Hematopoietic multipotent progenitor cell treated with erythropoietin and hydrocortisone succinate and interleukin-3 and kit ligand, for 17 days (in vitro differentiated cells): ENCODE results near the gene FNDC11.

ENCODE experiments used
- DNase-seq: peaks from one replicate; pipeline ENCODE4 v3.0.0-alpha.2; 2015; ENCODE audit warnings: low spot score

FNDC11 gene

GRCh38 chr20:63582382-63583063, 28.6 kb downstream of the FNDC11 start:
- no peak for DNase-seq

- no peak for DNase-seq
Measured at GRCh38 chr20:63585616-63586565, 31.9 kb downstream of the FNDC11 start.

- DNase-seq: no peak
Measured at GRCh38 chr20:63586797-63587196, 32.8 kb downstream of the FNDC11 start.

- no peak for DNase-seq
Measured at GRCh38 chr20:63587256-63587655, 33.3 kb downstream of the FNDC11 start.

DNA sequence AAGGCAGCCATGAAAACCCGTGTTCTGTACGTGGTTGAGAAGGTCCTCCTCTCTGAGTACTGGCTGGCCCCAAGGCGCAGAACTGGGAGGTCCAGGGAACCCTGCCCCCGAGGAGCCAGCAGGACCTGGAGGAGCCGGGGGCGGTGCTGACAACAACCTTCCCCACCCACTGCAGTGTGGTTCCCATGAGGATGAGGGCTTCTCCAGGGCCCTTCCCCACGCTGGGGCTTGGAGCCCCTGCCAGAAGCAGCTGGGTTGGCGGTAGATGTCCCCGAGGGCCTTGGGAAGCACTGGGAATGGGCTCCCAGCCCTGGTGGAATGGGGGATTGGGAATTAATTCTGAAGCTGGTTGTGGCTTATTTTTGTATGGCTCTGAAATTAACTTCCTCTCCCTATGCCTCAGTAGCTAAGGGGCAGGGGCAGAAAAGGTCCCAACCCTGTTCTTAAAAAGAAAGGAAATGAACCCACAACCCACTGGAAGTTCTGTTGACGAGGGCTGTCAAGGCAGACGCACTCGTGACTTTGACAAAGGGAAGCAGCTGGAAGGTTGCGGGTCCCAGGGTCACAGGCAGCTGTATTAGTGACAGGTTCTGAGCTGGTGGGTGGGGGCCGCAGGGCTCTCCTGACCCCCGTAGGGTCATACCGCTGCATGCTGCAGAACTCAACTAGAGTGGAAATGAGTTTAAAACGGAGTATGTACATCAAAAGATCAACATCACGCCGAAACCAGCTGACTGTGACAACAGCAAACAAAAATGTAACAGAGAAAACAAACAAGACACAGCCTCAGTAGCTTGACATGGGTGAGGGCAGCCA, 34.0 kb downstream of the FNDC11 start:
- no peak for DNase-seq

DNA sequence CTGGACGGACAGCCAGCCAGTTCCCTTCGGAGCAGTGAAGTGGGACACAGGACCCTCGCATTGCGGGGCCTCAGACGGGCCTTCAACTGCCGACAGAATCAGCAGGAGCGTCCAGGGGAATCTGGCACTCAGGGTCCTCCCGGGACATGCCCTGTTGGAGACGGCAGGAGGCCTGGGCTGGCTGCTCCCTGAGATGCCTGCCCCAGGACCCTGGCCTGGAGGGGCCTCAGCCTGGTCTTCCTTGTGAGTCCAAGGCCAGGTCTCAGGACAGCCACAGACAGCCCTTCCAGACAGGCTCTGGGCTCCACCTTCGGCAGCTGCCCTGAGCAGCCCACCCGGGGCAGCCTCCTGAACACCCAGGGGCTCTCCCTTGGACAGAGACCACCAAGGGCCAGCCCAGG, 34.7 kb downstream of the FNDC11 start:
- DNase-seq: no peak

DNA sequence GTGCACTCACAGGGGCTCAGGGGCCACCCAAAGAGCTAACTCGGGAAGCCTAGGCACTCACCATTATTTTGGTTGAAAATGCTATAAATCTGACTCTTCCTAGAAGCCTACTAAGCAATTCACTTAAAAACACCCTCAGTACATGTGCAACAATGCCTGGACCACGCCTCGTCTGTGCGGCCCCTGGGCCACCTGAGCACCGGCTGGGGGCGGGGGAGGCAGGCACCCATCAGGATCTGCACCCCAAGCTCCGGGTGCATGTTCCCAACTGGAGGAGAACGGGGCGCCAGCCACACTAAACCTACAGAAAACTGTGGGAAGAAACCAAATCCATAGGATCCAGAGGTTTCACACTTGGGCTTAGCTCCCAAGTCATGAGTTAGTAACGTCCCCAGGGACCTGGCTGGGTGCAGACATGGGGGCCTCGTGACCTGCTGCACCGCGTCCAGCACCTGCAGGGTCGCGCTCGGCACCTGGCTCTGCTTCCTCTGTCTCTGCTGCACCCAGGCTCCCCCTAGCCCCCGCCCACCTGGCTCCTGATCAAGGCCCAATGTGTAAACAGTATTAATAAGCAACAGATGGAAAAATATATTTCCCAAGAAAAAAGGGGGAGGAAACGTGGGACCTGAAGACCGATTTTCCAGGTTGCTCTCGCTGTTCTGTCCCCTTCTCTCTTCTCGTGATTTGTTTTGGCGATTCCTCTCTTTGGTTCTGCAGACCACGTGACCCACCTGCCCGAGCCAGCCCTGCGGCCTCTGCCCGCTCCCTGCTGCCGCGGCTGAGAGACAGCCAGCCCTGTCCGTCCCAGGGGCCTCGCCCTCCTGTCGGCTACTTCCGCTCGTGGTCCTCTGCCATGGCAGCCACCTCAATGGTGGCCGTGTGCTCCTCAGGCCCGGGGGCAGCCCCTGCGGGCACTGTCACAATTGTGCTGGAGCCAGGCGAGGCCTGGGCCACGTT, 35.6 kb downstream of the FNDC11 start:
- no peak for DNase-seq

DNA sequence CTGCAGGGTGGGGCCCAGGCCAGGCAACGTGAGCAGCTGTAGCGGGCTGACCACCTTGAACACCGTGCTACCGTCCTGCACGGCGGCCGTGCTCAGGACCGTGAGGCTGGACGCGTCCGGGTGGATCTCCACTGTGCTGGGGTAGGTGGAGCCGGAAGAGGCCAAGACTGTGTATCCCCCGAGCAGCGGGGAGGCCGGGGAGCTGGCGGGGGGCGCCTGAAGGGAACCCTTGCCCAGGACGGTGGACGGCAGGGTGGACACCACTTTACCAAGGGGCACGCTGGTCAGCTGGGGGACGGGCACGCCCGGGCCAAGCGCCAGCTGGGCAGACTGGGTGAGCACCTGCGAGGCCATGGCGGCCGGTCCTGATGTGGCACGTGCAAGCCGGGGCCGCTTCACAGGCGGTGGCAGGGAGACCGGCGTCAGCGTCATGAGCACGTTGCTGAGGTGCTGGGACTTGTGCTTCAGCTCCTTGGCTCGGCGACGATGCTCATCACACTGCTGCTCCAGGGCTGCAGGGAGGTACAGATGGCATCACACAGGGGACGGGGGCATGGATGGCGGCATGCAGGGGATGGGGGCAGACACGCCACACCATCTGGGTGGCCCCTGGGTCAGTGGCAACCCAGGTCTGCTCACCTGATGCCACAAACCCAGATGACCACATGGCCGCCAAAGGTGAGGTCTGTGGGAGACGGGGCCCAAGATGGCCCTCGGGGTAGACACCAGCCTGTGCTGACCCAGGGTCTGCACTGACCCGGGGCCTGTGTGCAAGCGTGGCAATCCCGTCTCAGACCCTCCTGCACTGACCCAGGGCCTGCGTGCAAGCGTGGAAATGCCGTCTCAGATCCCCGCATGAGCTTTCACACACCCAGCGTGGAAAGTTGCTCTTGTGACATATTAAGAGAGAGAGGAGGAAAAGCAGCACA, 36.5 kb downstream of the FNDC11 start:
- no peak for DNase-seq

DNA sequence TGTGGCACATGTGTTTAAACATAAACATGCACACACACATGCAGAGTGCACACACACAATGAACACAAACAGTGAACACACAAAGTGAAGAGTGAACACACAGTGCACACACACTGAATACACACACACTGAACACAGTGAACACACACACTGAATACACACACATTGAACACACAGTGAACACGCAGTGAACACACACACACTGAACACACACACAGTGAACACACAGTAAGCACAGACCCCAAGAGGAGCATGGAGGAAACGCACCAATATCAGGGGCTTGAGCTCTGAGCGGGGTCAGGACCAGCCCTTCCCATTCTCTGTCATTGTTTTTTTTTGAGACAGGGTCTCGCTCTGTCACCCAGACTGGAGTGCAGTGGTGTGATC, 37.2 kb downstream of the FNDC11 start:
- DNase-seq: no peak

- DNase-seq: no peak
Measured at GRCh38 chr20:63591786-63592355, 37.9 kb downstream of the FNDC11 start.

DNA sequence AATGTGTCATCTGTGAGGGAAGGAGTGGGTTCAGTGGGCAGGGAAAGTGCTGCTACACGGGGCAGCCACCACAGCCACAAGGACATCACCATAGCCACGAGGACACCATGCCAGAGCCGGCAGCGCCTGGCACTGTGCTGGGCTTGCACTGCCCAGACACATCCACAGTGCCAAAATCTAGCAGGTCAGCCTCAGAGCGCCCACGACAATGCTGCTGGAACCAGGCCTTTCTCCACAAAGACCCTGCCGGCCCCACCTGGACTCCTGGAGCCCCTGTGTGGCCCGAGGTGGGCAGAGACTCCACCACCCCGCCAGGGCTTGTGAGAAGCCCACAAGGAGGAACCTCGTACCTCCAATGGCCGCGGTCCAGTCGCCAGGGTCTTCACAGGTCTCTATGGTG, 38.7 kb downstream of the FNDC11 start:
- no peak for DNase-seq

DNA sequence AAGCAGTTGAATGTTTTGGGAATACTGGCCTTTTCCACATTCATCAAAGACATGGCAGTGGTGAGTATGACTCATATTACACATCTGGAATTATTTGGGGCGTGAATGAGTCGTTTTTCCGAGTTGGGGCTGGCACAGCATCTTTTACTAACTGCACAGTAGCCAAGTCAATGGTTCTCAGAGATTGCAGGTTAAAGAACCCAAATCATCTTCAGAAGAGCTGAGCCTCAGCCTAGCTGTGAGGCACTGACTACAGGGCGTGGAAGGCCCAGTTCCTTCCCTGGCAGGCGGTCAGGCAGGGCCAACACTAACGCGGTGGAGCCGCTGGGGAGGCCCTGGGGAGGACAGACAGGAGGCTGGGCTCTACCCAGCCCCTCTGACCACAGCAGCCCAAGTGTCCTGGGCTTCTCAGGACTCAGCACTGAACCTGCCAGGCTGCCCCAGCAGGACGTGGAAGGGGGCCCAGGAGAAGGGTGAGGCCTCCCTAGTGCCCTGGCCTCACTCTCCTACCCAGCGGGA, 40.1 kb downstream of the FNDC11 start:
- no peak for DNase-seq

DNA sequence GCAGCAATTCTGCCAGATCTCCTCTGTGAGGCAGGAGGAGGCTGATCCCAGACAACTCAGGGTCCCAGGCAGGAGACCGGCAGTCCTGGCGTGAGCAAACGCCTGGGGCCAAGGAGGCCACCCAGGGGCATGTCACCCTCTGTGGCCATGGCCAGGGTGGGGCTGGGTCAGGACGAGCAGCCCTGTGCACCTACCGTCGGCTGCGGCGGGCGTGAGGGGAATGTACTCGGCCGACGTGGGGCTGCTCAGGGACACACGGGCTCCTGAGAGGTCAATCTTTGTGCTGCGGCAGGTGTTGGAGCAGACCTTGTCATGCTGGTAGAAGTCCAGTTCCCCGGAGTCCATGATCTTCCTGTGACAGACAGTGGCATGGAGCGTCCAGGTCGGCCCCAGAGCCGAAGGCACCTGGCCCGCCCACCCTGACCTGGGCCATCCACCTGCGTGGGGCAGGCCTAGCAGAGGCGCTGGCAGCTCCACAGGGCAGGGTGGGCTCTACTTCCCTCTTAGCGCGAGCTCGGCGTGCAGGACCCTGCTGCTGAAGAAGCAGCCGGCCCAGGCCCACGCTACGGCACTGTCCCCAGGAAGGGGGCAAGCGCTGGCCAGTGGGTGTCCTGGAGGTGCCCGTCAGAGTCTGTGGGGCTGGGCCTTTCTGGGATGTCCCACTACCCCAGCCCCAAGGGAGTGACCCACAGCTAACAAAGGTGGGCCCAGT, 41.6 kb downstream of the FNDC11 start:
- DNase-seq: no peak

DNA sequence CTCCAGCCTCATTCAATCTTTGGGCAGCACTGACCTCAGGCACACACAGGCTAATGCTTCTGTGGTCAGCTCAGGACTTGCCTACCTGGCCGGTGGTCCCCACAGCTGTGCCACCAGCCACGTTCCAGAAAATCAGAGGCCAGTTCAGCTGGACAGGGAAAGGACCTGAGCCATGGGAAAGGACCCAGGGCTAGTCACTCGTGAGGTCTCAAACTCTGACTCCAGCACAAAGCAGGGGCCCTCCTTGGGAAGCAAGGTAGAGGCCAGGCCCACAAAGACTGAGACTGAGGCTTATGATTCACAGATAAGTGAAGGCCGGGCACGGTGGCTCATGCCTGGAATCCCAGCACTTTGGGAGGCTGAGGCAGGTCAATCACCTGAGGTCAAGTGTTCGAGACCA, 42.5 kb downstream of the FNDC11 start:
- DNase-seq: no peak

DNA sequence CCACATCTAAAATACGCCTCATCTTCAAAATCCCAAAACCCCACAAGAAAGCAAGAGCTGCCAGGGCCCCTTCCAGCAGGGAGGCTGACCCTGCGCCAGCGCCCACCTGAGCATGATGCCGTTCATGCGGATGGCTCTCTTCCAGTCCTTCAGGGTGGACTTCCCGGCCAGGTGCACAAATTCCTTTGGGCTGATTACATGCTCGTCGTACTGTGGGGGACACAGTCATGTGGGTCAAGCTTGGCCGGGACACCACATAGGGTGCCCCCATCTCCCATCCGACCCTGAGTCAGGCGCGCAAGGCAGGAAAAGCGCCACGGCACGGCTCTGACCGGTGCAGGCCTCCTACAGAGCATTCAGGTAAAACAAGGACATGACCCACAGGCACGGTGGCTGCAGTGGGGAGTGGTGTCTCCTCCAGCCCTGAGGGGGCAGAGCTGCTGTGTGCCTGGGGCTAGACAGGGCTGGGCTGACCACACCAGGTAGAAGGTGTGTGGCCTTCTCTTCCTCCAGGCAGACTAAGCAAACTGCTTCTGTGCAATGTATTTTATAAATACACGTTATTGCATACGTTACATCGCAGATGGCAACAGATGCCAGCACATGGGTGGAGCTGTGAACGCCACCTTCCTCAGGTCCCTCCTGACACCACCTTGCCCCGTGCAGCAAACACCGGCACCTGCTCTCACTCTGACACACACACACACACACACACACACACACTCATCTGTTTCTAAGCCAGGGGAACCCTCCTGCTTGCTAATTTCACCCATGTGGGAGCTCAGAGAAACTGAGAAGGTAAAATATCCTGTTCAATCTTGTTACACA, 43.9 kb downstream of the FNDC11 start:
- DNase-seq: no peak

- no peak for DNase-seq
Measured at GRCh38 chr20:63598479-63599395, 44.8 kb downstream of the FNDC11 start.
